ENCODE data around the gene LSM4. TPM values are rescaled to one million over a fixed set of nuclear protein-coding genes. Genes with fewer than 3 reads are reported as not detected.

LSM4 gene
- total and polyA plus RNA-seq, 2 of the 13 experiments (the other 11 are each of a cell fraction or from before 2014, with no cell fraction given): 65.8 to 166 TPM

- TF ChIP-seq, protein P1, sequence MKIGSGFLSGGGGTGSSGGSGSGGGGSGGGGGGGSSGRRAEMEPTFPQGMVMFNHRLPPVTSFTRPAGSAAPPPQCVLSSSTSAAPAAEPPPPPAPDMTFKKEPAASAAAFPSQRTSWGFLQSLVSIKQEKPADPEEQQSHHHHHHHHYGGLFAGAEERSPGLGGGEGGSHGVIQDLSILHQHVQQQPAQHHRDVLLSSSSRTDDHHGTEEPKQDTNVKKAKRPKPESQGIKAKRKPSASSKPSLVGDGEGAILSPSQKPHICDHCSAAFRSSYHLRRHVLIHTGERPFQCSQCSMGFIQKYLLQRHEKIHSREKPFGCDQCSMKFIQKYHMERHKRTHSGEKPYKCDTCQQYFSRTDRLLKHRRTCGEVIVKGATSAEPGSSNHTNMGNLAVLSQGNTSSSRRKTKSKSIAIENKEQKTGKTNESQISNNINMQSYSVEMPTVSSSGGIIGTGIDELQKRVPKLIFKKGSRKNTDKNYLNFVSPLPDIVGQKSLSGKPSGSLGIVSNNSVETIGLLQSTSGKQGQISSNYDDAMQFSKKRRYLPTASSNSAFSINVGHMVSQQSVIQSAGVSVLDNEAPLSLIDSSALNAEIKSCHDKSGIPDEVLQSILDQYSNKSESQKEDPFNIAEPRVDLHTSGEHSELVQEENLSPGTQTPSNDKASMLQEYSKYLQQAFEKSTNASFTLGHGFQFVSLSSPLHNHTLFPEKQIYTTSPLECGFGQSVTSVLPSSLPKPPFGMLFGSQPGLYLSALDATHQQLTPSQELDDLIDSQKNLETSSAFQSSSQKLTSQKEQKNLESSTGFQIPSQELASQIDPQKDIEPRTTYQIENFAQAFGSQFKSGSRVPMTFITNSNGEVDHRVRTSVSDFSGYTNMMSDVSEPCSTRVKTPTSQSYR (CRISPR knock-in tag; IDR thresholded peaks at IDR 0.05; ENCODE audit: borderline replicate concordance): no peak
- TF ChIP-seq ZNF713 (CRISPR knock-in tag; IDR thresholded peaks at IDR 0.05) (no peak), SETDB1 (CRISPR knock-in tag; IDR thresholded peaks at IDR 0.05; ENCODE audit: borderline replicate concordance) (no peak), ZNF557 (CRISPR knock-in tag; IDR thresholded peaks at IDR 0.05) (no peak), SOX6 (IDR thresholded peaks at IDR 0.05) (no peak), SOX6 (CRISPR knock-in tag; IDR thresholded peaks at IDR 0.05) (peak; percentile 53; the same call in 1 of the 2 replicates), ATM (IDR thresholded peaks at IDR 0.05; ENCODE audit: borderline replicate concordance) (no peak), HBP1 (CRISPR knock-in tag; IDR thresholded peaks at IDR 0.05; ENCODE audit: low read depth) (no peak; the same call in 1 of the 2 replicates), ZFP36L2 (CRISPR knock-in tag; IDR thresholded peaks at IDR 0.05) (no peak), CC2D1A (CRISPR knock-in tag; IDR thresholded peaks at IDR 0.05) (no peak), MYC (CRISPR knock-in tag; IDR thresholded peaks at IDR 0.05; ENCODE audit: borderline replicate concordance) (peak; percentile 34; the same call in 1 of the 2 replicates), POLR2AphosphoS2 (IDR thresholded peaks at IDR 0.05; ENCODE audit: low read depth, low read length) (peak; percentile 77; the same call in 1 of the 2 replicates), NAIF1 (CRISPR knock-in tag; IDR thresholded peaks at IDR 0.05; ENCODE audit: borderline replicate concordance) (0 out of 2 replicates have a peak, but pooled peaks have one; percentile 19), NFIB (CRISPR knock-in tag; IDR thresholded peaks at IDR 0.05; ENCODE audit: borderline replicate concordance) (no peak), ZNF879 (CRISPR knock-in tag; IDR thresholded peaks at IDR 0.05) (no peak), ZNF326 (CRISPR knock-in tag; IDR thresholded peaks at IDR 0.05; ENCODE audit: borderline replicate concordance) (no peak), XRCC5 (optimal IDR thresholded peaks at IDR 0.05; ENCODE audit: low read length) (peak; percentile 69)
- TF ChIP-seq, protein P2, sequence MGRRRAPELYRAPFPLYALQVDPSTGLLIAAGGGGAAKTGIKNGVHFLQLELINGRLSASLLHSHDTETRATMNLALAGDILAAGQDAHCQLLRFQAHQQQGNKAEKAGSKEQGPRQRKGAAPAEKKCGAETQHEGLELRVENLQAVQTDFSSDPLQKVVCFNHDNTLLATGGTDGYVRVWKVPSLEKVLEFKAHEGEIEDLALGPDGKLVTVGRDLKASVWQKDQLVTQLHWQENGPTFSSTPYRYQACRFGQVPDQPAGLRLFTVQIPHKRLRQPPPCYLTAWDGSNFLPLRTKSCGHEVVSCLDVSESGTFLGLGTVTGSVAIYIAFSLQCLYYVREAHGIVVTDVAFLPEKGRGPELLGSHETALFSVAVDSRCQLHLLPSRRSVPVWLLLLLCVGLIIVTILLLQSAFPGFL (CRISPR knock-in tag; IDR thresholded peaks at IDR 0.05): no peak
- TF ChIP-seq, protein P3, sequence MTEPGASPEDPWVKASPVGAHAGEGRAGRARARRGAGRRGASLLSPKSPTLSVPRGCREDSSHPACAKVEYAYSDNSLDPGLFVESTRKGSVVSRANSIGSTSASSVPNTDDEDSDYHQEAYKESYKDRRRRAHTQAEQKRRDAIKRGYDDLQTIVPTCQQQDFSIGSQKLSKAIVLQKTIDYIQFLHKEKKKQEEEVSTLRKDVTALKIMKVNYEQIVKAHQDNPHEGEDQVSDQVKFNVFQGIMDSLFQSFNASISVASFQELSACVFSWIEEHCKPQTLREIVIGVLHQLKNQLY (CRISPR knock-in tag; IDR thresholded peaks at IDR 0.05): 0 out of 2 replicates have a peak, but pooled peaks have one; percentile 35
- TF ChIP-seq, protein P4, sequence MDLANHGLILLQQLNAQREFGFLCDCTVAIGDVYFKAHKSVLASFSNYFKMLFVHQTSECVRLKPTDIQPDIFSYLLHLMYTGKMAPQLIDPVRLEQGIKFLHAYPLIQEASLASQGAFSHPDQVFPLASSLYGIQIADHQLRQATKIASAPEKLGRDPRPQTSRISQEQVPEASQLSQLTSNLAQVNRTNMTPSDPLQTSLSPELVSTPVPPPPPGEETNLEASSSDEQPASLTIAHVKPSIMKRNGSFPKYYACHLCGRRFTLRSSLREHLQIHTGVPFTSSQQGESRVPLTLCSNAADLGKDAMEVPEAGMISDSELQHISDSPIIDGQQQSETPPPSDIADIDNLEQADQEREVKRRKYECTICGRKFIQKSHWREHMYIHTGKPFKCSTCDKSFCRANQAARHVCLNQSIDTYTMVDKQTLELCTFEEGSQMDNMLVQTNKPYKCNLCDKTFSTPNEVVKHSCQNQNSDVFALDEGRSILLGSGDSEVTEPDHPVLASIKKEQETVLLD (CRISPR knock-in tag; IDR thresholded peaks at IDR 0.05; ENCODE audit: low read depth): peak; percentile 52; the same call in 1 of the 2 replicates
- TF ChIP-seq, protein P5, sequence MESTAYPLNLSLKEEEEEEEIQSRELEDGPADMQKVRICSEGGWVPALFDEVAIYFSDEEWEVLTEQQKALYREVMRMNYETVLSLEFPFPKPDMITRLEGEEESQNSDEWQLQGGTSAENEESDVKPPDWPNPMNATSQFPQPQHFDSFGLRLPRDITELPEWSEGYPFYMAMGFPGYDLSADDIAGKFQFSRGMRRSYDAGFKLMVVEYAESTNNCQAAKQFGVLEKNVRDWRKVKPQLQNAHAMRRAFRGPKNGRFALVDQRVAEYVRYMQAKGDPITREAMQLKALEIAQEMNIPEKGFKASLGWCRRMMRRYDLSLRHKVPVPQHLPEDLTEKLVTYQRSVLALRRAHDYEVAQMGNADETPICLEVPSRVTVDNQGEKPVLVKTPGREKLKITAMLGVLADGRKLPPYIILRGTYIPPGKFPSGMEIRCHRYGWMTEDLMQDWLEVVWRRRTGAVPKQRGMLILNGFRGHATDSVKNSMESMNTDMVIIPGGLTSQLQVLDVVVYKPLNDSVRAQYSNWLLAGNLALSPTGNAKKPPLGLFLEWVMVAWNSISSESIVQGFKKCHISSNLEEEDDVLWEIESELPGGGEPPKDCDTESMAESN (CRISPR knock-in tag; conservative IDR thresholded peaks at IDR 0.05): no peak
Measured at GRCh38 chr19:18279516-18280246, 43.2 kb downstream of the LSM4 start (continued).
